ENCODE data around the gene CMSS1. TPM values are rescaled to one million over a fixed set of nuclear protein-coding genes. Genes with fewer than 3 reads are reported as not detected.
"Not testable (repeated sequence)": the region's sequence is repeated elsewhere in the genome, so short reads cannot be mapped to it uniquely, and the experiment has no call there.

The CMSS1 gene
- total RNA-seq, 1 donor from 2014 or later: 15.1 TPM

GRCh38 chr3:100227511-100227921 lies 409.9 kb downstream of the CMSS1 start:
- no peak for DNase-seq (ENCODE audit: low read depth)

- no peak for DNase-seq (ENCODE audit: low read depth)
Observed at GRCh38 chr3:100228247-100228646, 410.6 kb downstream of the CMSS1 start.

- DNase-seq (ENCODE audit: low read depth): not testable (repeated sequence)
Observed at GRCh38 chr3:100229188-100229587, 411.5 kb downstream of the CMSS1 start.

- no peak for DNase-seq (ENCODE audit: low read depth)
Observed at GRCh38 chr3:100230710-100231109, 413.0 kb downstream of the CMSS1 start.

Other genes starting within 250 kb of the CMSS1 start
- 123 and 241 TPM in 2 replicates for gene COL8A1, start 179.3 kb upstream of the CMSS1 start, total RNA-seq

All from renal cortical epithelial cell (primary cell).